Stimulated activated CD8-positive, alpha-beta memory T cell treated with anti-CD3 and anti-CD28 coated beads, Interleukin-15, amount 100 ng/mL, for 48 hours (primary cell): ENCODE results near the gene KATNB1.
"Not testable (repeated sequence)": the region's sequence is repeated elsewhere in the genome, so short reads cannot be mapped to it uniquely, and the experiment has no call there.

Experiments
- DNase-seq, 2 donors: peaks; one replicate each; pipeline ENCODE4 v3.0.0-alpha.2; 2020; ENCODE audit warnings: low read depth in 2 of 2

Gene KATNB1

GRCh38 chr16:57701759-57702371 lies 33.7 kb upstream of the KATNB1 start:
- no peak for DNase-seq

- DNase-seq, result no peak
Measured at GRCh38 chr16:57703416-57704010, 32.1 kb upstream of the KATNB1 start.

- no peak for DNase-seq
Measured at GRCh38 chr16:57704011-57704904, 31.3 kb upstream of the KATNB1 start.

- DNase-seq, result no peak
Measured at GRCh38 chr16:57704905-57705852, 30.4 kb upstream of the KATNB1 start.

- no peak for DNase-seq
Measured at GRCh38 chr16:57706717-57707116, 28.9 kb upstream of the KATNB1 start.

GRCh38 chr16:57707331-57707730 lies 28.2 kb upstream of the KATNB1 start:
- DNase-seq, result no peak

GRCh38 chr16:57708168-57708567 lies 27.4 kb upstream of the KATNB1 start:
- DNase-seq, result no peak

- no peak for DNase-seq
Measured at GRCh38 chr16:57709663-57710062, 25.9 kb upstream of the KATNB1 start.

GRCh38 chr16:57711346-57711745 lies 24.2 kb upstream of the KATNB1 start:
- no peak for DNase-seq

GRCh38 chr16:57711993-57712392 lies 23.6 kb upstream of the KATNB1 start:
- DNase-seq, result no peak

GRCh38 chr16:57712569-57712968 lies 23.0 kb upstream of the KATNB1 start:
- DNase-seq, result not testable (repeated sequence)

GRCh38 chr16:57713596-57713995 lies 22.0 kb upstream of the KATNB1 start:
- DNase-seq, result no peak

- no peak for DNase-seq
Measured at GRCh38 chr16:57714047-57714446, 21.5 kb upstream of the KATNB1 start.

- DNase-seq, result peak; percentile 32 to 53
Measured at GRCh38 chr16:57720142-57720575, 15.4 kb upstream of the KATNB1 start.

- DNase-seq, result no peak
Measured at GRCh38 chr16:57721356-57722209, 14.0 kb upstream of the KATNB1 start.

- no peak for DNase-seq
Measured at GRCh38 chr16:57722210-57722499, 13.4 kb upstream of the KATNB1 start.

- DNase-seq, result no peak
Measured at GRCh38 chr16:57722651-57723050, 12.9 kb upstream of the KATNB1 start.

- no peak for DNase-seq
Measured at GRCh38 chr16:57723170-57723569, 12.4 kb upstream of the KATNB1 start.

- no peak for DNase-seq
Measured at GRCh38 chr16:57724531-57724930, 11.0 kb upstream of the KATNB1 start.

- no peak for DNase-seq
Measured at GRCh38 chr16:57725151-57725550, 10.4 kb upstream of the KATNB1 start.

GRCh38 chr16:57725554-57725953 lies 10.0 kb upstream of the KATNB1 start:
- no peak for DNase-seq
